GM19351 (cell line): ENCODE results near the gene PRMT2.

Experiments
- ATAC-seq: cut with Tn5 transposase; IDR thresholded peaks from one replicate; pipeline ENCODE4 v1.9.1; 2021; ENCODE audit warnings: mild to moderate bottlenecking, moderate library complexity; ENCODE audit not compliant: unreplicated experiment

Gene PRMT2

GRCh38 chr21:46639489-46640386 is 4.3 kb downstream of the PRMT2 start:
- ATAC-seq: no peak

DNA sequence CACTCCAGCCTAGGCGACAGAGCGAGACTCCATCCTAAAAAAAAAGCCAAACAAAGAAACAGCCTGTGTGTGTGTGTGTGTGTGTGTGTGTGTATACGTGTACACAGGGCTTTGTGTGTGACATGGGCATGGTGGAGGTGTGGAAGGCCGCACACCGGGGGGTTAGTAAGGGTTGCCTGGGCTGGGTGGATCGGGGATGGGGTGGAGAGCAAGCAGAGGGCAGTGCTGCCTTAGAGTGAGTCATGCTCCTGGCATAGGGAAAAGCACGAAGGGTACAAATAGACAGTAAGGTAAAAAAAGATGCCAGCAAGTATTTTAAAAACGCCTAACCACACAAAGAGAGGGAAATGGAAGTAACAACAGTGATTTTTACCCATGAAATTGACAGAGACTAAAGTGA is 6.2 kb downstream of the PRMT2 start:
- no peak for ATAC-seq

DNA sequence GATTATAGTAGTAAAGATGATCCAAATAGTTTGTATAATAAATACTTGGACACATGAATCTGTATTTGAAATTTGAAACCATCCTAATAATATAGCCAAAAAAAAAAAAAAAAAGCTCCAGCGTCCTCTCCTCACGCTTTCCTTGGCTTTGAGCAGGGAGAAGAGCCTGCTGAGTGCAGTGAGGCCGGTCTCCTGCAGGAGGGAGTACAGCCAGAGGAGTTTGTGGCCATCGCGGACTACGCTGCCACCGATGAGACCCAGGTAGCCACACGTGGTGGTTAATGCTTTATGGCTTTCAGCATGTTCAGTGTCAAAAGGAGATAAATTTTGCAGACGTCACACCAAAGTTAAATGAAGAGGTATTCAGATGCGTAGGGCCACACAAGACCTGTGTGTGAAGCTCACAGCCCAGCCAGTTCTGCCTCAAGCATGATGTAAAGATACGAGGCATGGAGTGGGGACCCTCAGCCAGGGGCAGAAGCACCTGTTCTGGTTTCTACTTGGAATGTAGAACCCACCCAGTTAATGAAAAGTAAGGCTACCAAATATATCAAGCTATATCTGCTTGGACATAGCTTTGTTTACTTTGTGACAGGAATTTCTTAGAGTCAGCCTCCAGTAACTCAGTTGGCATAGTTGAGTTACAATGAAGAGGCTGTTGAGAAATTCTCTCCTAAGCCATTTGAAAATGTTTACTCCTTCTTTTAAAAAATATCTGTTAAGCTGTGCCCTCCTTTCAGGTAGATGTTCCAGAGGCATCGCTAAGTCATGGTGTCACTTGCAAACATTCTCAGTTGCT is 8.1 kb downstream of the PRMT2 start:
- ATAC-seq: no peak

- ATAC-seq: no peak
These were observed 10.4 kb downstream of the PRMT2 start for GRCh38 chr21:46645840-46646239.

DNA sequence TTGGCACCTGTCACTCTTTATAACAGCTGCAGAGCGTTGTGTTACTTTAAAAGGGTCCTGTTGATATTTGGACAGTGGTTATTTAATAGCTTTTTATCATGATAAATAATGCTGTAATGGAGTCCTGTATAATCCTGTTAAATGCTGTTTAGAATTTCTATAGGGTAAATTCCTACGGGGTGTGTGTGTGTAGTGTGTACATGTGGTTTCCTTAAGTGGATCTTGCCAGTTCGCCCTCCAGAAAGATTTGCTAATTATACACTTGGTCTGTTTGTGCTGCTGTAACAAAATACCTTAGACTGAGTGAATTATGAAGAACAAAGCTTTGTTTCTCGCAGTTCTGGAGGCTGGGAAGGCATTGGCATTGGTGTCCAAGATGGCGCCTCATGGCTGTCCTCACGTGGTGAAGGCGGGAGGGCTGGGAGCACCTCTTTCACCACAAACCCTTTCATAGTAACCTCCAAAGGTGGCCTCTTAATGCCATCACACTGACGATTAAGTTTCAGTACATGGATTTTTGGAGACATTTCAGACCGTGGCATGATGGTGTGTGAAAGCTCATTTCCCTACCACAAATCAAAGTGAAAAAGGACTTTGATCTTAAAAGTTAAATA is 11.2 kb downstream of the PRMT2 start:
- ATAC-seq: no peak

DNA sequence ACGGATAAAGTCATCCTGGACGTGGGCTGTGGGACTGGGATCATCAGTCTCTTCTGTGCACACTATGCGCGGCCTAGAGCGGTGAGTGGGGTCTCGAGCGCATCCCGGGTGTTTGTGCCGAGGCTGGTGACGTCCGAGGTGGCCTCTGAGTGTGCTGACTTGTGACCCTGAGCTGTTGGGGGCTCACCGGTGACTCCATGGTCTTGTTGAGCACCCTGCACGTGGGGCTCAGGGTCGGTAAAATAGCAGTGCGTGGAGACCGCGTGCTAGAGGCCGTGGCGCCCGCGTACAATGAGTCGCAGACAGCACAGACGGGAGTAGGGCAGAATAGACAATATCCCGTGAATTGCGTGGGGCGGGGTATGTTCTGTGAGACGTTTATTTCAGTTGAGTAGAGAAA is 13.1 kb downstream of the PRMT2 start:
- no peak for ATAC-seq

DNA sequence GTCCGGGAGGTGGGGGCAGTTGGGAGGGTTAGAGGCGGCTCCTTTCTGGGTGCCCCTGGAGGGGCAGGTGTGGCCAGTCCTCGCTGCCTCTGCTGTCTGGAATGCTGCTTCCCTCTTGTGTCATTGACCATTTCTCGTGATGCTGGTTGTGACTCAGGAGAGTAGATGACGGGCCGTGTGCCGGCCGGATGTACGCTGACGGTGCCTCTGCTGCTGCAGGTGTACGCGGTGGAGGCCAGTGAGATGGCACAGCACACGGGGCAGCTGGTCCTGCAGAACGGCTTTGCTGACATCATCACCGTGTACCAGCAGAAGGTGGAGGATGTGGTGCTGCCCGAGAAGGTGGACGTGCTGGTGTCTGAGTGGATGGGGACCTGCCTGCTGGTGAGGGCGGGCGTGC is 13.9 kb downstream of the PRMT2 start:
- no peak for ATAC-seq

GRCh38 chr21:46650476-46651098 is 15.1 kb downstream of the PRMT2 start:
- ATAC-seq: no peak

GRCh38 chr21:46651121-46651520 is 15.6 kb downstream of the PRMT2 start:
- no peak for ATAC-seq

DNA sequence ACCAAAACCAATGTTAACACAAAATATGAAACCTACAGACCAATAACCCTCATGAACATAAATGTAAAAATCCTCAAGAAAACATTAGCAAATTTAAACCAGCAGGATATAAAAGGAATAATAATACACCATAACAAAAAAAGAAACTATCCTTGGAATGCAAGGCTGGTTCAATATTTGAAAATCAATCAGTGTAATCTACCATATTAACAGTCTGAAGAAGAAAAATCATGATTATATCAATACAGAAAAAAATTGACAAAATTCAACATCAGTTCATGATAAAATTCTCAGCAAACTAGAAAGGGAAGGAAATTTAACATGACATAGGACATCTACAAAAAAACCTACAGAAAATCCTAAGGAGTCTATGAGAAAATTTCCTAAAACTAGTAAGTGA is 19.8 kb downstream of the PRMT2 start:
- ATAC-seq: no peak

DNA sequence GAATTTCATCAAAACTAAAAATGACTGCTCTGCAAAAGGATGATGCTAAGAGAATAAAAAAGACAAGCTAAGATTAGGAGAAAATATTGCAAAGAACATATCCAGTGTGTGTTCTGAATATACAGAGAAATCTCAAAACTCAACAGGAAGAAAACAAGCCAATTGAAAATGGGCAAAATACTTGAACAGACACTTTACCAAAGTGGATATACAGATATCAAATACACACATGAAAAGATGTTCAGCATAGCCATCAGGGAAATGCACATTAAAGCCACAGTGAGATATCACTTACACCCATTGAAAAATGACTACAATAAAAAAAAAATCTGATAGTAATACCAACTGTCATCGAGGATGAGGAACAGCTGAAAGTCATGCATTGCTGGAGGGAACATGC is 21.3 kb downstream of the PRMT2 start:
- no peak for ATAC-seq

DNA sequence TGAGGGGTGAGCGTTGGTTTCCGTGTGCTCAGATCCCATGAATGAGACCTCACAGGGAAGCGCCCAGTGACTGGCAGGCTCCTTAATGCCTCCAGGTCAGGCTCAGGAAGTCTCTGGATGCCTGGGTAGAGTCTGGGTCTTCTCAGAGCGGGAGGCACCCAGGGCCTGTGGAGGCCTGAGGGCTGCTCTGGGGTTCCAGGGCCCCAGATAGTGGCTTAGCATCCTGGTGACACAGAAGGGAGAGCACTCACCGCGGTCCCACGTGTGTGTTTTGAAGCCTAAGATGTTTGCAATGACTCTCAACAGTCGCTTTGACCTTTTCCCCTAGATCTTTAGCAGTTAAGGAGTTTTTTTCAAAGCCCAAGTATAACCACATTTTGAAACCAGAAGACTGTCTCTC is 25.0 kb downstream of the PRMT2 start:
- no peak for ATAC-seq

- no peak for ATAC-seq
These were observed 25.7 kb downstream of the PRMT2 start for GRCh38 chr21:46661211-46661625.

DNA sequence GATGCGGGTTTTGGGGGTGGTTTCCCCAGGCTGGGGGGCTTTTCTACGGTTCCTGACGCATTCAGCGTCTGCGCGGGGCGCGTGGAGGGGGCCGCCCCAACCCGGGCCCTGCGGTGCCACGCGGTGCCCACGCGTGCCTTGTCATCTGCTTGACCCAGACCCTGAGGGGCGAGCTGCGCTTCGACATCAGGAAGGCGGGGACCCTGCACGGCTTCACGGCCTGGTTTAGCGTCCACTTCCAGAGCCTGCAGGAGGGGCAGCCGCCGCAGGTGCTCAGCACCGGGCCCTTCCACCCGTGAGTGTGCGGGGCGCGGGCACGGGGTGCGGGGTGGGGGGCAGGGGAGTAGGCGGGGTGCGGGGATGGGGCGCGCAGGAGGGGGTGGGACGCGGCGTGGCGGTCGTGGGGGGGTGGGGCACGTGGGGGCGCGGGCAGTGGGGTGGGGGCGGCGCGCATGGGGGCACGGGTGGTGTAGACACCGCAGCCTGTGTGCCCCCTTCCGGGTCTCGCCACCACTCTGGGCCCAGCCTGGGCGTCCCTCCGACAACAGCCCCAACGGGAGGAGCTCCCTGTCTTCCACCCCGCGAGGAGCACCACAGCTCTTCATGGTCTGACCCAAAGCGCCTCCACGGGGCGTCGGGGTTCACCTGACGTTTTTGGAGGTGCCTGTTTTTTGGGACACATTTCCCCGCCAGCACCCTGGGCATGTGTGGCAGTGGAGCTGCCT is 26.3 kb downstream of the PRMT2 start:
- ATAC-seq: no peak

DNA sequence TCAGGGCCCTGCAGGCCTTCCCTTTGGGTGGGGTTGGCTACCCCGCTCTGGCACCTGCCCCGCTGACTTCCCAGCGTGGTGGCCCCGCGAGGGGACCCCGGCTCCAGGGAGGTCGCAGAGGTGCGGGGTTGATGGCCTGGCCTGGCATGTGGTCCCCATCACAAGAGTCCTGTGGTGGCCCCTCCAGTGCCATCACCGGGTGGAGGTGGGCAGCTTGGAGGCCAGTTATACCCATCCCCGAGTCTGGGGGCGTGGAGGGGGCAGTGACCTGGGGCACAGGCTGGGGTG is 26.8 kb downstream of the PRMT2 start:
- no peak for ATAC-seq

DNA sequence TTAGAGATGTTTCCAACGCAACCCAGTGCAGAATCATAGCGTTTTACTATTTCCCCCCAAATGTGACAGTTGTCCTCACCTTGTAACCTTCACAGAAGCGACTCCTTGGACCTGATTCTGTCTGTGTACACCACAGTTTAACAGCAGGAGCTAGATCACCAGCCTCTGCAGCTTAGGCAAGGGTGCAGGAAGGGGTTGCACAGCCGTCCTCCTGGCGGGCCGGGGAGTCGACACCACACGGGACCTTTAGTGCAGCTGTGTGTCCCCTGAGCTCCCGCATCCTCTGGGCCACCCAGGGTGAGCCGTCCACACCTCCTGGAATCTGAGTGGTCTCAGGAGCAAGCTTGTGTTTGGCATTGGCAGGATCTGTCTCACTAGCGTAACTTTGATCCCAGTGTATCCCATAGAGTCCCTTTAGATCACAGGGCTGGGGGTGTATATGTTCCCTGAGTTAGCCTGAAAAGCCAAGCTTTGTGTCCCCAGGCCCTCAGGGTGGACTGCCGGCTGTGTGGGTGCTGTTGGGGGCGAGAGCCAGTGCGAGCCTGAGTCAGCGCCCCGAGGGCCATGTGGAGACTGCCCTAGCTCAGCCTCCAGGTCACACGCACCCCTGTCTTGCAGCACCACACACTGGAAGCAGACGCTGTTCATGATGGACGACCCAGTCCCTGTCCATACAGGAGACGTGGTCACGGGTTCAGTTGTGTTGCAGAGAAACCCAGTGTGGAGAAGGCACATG is 27.5 kb downstream of the PRMT2 start:
- no peak for ATAC-seq

DNA sequence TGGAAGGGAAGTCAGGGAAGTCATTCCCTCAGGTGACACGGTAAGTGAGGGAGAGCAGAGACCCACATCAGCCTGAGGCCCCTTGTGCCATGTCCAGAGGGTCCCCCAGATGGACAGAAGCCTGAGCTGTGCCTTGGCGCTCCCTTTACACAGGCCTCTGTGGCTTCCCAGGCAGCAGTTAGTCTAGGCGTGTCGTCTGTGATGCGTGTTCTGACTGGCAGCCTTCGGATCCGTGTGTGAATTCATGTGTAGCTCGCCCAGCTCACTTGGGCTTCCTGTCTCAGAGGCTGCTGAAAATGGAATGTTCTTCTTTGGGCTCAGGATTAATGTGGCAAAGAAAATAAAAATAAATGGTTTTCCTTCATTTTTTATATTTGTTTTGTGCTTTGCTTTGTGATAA is 28.3 kb downstream of the PRMT2 start:
- no peak for ATAC-seq

DNA sequence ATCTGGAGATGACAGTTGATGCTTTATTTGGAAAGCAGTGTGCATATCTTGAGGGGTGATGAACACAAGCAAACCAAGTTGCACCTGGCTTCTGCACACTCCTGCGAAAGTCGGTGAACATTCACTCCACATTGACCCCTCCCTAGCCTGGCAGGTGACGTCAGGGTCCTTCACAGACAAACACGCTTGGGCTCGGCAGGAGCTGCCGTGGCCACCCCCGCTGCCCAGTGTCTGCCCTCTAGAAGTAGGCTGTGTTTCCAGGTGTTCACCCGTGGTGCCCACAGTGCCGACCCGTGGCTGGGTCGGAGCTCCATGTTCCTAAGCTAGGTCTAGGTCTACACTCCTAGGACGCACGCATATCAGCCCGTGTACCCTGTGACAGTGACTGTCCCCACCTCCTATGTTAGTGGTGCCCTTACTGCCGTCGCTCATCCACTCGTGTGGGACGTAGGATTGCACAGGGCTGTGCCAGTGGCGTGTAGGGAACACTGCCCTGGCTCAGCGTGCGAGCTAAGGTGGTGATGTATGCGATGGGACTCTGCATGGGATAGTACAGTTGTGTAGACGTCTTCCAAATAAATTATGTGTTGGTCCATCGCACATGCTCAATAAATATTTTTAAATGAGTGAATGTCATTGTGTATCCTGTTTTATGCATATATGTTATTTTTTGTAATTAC is 29.0 kb downstream of the PRMT2 start:
- no peak for ATAC-seq

GRCh38 chr21:46665566-46665965 is 30.1 kb downstream of the PRMT2 start:
- no peak for ATAC-seq
